GM23338 (cell line): Measurements from ENCODE around the gene GRIK1.
"Not testable (repeated sequence)": the region's sequence is repeated elsewhere in the genome, so short reads cannot be mapped to it uniquely, and the experiment has no call there.

Source experiments
- CREB1 ChIP-seq: fragments of 250-450 bp; sonication (Bioruptor Pico); IDR thresholded peaks from 2 replicates; pipeline ENCODE4 v1.5.0; 2020; ENCODE audit warnings: low read depth, mild to moderate bottlenecking, moderate library complexity
- CTCF ChIP-seq, 2 experiments: fragments of 200-600 bp in 1 of 2; sonication (generic) in 1 of 2; conservative IDR thresholded peaks; 2 replicates each; pipeline versions ENCODE4 v1.5.1 to v1.6.1; 2016 to 2017; ENCODE audit warnings: antibody characterized with exemption in 2 of 2, low read depth in 2 of 2, mild to moderate bottlenecking in 2 of 2, moderate library complexity in 1 of 2
- EZH2 ChIP-seq: fragments of 200-600 bp; sonication (generic); IDR thresholded peaks from one replicate; pipeline ENCODE4 v1.8.0; 2017; ENCODE audit warnings: antibody characterized with exemption, mild to moderate bottlenecking, low read depth; ENCODE audit not compliant: unreplicated experiment
- EZH2phosphoT487 ChIP-seq: fragments of 200-600 bp; sonication (generic); IDR thresholded peaks from one replicate; pipeline ENCODE4 v1.8.1; 2018; ENCODE audit warnings: antibody characterized with exemption; ENCODE audit not compliant: unreplicated experiment
- TF ChIP-seq, protein P1 (sequence below): fragments of 250-450 bp; sonication (Bioruptor Pico); IDR thresholded peaks from 2 replicates; pipeline ENCODE4 v1.5.0; 2020; ENCODE audit warnings: mild to moderate bottlenecking, moderate library complexity

DNA sequence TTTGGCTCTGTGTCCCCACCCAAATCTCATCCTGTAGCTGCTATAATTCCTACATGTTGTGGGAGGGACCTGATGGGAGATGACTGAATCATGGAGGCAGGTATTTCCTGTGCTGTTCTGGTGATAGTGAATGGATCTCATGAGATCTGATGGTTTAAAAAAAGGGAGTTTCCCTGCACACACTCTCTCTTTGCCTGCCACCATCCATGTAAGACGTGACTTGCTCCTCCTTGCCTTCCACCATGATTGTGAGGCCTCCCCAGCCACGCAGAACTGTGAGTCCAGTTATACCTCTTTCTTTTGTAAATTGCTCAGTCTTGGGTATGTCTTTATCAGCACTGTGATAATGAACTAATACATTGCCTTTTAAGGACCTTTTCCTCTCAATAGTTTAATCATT lies 18.2 kb upstream of the GRIK1 start:
- TF ChIP-seq CTCF (conservative IDR thresholded peaks at IDR 0.05; ENCODE audit: low read depth in 2 of 2); CREB1 (CRISPR knock-in tag); EZH2phosphoT487; EZH2: not testable (repeated sequence)
- TF ChIP-seq, protein P1, sequence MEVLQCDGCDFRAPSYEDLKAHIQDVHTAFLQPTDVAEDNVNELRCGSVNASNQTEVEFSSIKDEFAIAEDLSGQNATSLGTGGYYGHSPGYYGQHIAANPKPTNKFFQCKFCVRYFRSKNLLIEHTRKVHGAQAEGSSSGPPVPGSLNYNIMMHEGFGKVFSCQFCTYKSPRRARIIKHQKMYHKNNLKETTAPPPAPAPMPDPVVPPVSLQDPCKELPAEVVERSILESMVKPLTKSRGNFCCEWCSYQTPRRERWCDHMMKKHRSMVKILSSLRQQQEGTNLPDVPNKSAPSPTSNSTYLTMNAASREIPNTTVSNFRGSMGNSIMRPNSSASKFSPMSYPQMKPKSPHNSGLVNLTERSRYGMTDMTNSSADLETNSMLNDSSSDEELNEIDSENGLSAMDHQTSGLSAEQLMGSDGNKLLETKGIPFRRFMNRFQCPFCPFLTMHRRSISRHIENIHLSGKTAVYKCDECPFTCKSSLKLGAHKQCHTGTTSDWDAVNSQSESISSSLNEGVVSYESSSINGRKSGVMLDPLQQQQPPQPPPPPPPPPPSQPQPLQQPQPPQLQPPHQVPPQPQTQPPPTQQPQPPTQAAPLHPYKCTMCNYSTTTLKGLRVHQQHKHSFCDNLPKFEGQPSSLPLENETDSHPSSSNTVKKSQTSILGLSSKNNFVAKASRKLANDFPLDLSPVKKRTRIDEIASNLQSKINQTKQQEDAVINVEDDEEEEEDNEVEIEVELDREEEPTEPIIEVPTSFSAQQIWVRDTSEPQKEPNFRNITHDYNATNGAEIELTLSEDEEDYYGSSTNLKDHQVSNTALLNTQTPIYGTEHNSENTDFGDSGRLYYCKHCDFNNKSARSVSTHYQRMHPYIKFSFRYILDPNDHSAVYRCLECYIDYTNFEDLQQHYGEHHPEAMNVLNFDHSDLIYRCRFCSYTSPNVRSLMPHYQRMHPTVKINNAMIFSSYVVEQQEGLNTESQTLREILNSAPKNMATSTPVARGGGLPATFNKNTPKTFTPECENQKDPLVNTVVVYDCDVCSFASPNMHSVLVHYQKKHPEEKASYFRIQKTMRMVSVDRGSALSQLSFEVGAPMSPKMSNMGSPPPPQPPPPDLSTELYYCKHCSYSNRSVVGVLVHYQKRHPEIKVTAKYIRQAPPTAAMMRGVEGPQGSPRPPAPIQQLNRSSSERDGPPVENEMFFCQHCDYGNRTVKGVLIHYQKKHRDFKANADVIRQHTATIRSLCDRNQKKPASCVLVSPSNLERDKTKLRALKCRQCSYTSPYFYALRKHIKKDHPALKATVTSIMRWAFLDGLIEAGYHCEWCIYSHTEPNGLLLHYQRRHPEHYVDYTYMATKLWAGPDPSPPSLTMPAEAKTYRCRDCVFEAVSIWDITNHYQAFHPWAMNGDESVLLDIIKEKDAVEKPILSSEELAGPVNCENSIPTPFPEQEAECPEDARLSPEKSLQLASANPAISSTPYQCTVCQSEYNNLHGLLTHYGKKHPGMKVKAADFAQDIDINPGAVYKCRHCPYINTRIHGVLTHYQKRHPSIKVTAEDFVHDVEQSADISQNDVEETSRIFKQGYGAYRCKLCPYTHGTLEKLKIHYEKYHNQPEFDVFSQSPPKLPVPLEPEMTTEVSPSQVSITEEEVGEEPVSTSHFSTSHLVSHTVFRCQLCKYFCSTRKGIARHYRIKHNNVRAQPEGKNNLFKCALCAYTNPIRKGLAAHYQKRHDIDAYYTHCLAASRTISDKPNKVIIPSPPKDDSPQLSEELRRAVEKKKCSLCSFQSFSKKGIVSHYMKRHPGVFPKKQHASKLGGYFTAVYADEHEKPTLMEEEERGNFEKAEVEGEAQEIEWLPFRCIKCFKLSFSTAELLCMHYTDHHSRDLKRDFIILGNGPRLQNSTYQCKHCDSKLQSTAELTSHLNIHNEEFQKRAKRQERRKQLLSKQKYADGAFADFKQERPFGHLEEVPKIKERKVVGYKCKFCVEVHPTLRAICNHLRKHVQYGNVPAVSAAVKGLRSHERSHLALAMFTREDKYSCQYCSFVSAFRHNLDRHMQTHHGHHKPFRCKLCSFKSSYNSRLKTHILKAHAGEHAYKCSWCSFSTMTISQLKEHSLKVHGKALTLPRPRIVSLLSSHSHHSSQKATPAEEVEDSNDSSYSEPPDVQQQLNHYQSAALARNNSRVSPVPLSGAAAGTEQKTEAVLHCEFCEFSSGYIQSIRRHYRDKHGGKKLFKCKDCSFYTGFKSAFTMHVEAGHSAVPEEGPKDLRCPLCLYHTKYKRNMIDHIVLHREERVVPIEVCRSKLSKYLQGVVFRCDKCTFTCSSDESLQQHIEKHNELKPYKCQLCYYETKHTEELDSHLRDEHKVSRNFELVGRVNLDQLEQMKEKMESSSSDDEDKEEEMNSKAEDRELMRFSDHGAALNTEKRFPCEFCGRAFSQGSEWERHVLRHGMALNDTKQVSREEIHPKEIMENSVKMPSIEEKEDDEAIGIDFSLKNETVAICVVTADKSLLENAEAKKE (CRISPR knock-in tag), result not testable (repeated sequence)
